Adrenal gland (tissue), 5 donors: Measurements from ENCODE around the gene ISCA2.

Source experiments
- CTCF ChIP-seq, 6 experiments: fragments of 450-650 bp in 4 of 6; fragments of 200-600 bp in 2 of 6; sonication (generic) in 1 of 6; IDR thresholded peaks; 1 replicate in 5 of 6; 2 replicates in 1 of 6; pipeline versions ENCODE4 v1.5.1 to v1.8.0; 2016 to 2021; ENCODE audit warnings: antibody characterized with exemption in 6 of 6, mild to moderate bottlenecking in 2 of 6, moderate library complexity in 1 of 6
- POLR2A ChIP-seq, 2 donors: fragments of 450-650 bp; IDR thresholded peaks; one replicate each; pipeline ENCODE4 v1.6.1; 2017; ENCODE audit warnings: antibody characterized with exemption in 2 of 2, mild to moderate bottlenecking in 2 of 2, moderate library complexity in 1 of 2
- donor health status: DM: no; HTN: no; CAD: no.

GRCh38 chr14:74542056-74542685 lies 48.6 kb downstream of the ISCA2 start:
- no peak for TF ChIP-seq CTCF (IDR thresholded peaks at IDR 0.05)
- no peak for TF ChIP-seq POLR2A (IDR thresholded peaks at IDR 0.05)
